Cardiac muscle cell (in vitro differentiated cells and primary cell): ENCODE data around the gene NCAM1. TPM values are rescaled to one million over a fixed set of nuclear protein-coding genes. Genes with fewer than 3 reads are reported as not detected.

ENCODE experiments used
- DNase-seq, 2 donors: peaks; one replicate each; pipeline versions ENCODE4 v3.0.0 to v3.0.0-alpha.2; 2010 to 2017; ENCODE audit warnings: low read depth in 1 of 2, low spot score in 1 of 2
- H3K27ac ChIP-seq: fragments of 200-600 bp; sonication (generic); 2 replicates; pipeline ENCODE4 v1.5.1; 2016
- H3K27me3 ChIP-seq: fragments of 200-600 bp; sonication (generic); 2 replicates; pipeline ENCODE4 v1.6.0; 2016; ENCODE audit warnings: control low read depth
- H3K36me3 ChIP-seq: fragments of 200-600 bp; sonication (generic); 2 replicates; pipeline ENCODE4 v1.5.1; 2016; ENCODE audit warnings: control low read depth
- H3K4me1 ChIP-seq: fragments of 200-600 bp; sonication (generic); 2 replicates; pipeline ENCODE4 v1.8.1; 2017; ENCODE audit warnings: low read depth, mild to moderate bottlenecking, mixed run types
- H3K4me3 ChIP-seq: fragments of 200-600 bp; sonication (generic); 2 replicates; pipeline ENCODE4 v1.5.1; 2016; ENCODE audit warnings: mild to moderate bottlenecking
- H3K9me3 ChIP-seq: fragments of 200-600 bp; sonication (generic); 2 replicates; pipeline ENCODE4 v1.5.1; 2017; ENCODE audit warnings: low read depth, mild to moderate bottlenecking, control low read depth
- CTCF ChIP-seq: IDR thresholded peaks from 2 replicates; pipeline ENCODE4 v1.5.1; 2012; ENCODE audit warnings: low read depth, mild to moderate bottlenecking, low read length
- polyA plus RNA-seq: library from polyadenylated mRNA; unstranded; fragments of >200 nt; fragmentation: Nextera tagmentation; extraction: Ambion mirVana; gene quantifications from 2 replicates; pipeline ENCODE4 v1.2.1, GENCODE V29; 2016
- total RNA-seq: library from RNA; depleted of rRNA; stranded (reverse); fragments of >200 nt; gene quantifications from 2 replicates; pipeline ENCODE4 v1.2.3, GENCODE V29; 2016

The NCAM1 gene
- total and polyA plus RNA-seq, 2 experiments from 2014 or later, result 61.9 to 203 TPM

- no peak for DNase-seq
- no peaks in the 10 kb centered on the region for H3K27me3 ChIP-seq
- H3K4me1 ChIP-seq, result no peaks in the 10 kb centered on the region
- no peak overlapping the region for H3K27ac ChIP-seq
- no peaks in the 10 kb centered on the region for H3K36me3 ChIP-seq
- no peaks in the 10 kb centered on the region for H3K9me3 ChIP-seq
- TF ChIP-seq CTCF, result no peak
- H3K4me3 ChIP-seq, result no peak overlapping the region
Measured at GRCh38 chr11:113276466-113276865, 315.2 kb downstream of the NCAM1 start.

GRCh38 chr11:113277907-113278306 lies 316.7 kb downstream of the NCAM1 start:
- no peak for DNase-seq
- no peak for TF ChIP-seq CTCF
- no peaks in the 10 kb centered on the region for H3K27me3 ChIP-seq
- no peaks in the 10 kb centered on the region for H3K9me3 ChIP-seq
- no peak overlapping the region for H3K4me3 ChIP-seq
- H3K4me1 ChIP-seq, result no peaks in the 10 kb centered on the region
- H3K27ac ChIP-seq, result no peak overlapping the region
- H3K36me3 ChIP-seq, result no peaks in the 10 kb centered on the region

- H3K4me3 ChIP-seq, result no peak overlapping the region
- H3K4me1 ChIP-seq, result no peaks in the 10 kb centered on the region
- no peak overlapping the region for H3K27ac ChIP-seq
- no peak for TF ChIP-seq CTCF
- no peak for DNase-seq
- no peaks in the 10 kb centered on the region for H3K27me3 ChIP-seq
- H3K9me3 ChIP-seq, result no peaks in the 10 kb centered on the region
- H3K36me3 ChIP-seq, result no peaks in the 10 kb centered on the region
Measured at GRCh38 chr11:113278481-113278880, 317.3 kb downstream of the NCAM1 start.

GRCh38 chr11:113278925-113279324 lies 317.7 kb downstream of the NCAM1 start:
- no peaks in the 10 kb centered on the region for H3K27me3 ChIP-seq
- no peaks in the 10 kb centered on the region for H3K9me3 ChIP-seq
- no peak overlapping the region for H3K27ac ChIP-seq
- DNase-seq, result peak in 1 of 2 donors; percentile 9
- no peak overlapping the region for H3K4me3 ChIP-seq
- no peaks in the 10 kb centered on the region for H3K4me1 ChIP-seq
- TF ChIP-seq CTCF, result no peak
- H3K36me3 ChIP-seq, result no peaks in the 10 kb centered on the region

- no peak for DNase-seq
- Histone ChIP-seq H3K27ac (no peak overlapping the region), H3K9me3 (no peaks in the 10 kb centered on the region), H3K4me1 (no peaks in the 10 kb centered on the region), H3K4me3 (no peak overlapping the region), H3K36me3 (no peaks in the 10 kb centered on the region), H3K27me3 (no peaks in the 10 kb centered on the region)
- no peak for TF ChIP-seq CTCF
Measured at GRCh38 chr11:113279591-113279990, 318.4 kb downstream of the NCAM1 start.
